Coronary artery (tissue), 2 donors: ENCODE data around the gene CLIC3.
"Not testable (repeated sequence)": the region's sequence is repeated elsewhere in the genome, so short reads cannot be mapped to it uniquely, and the experiment has no call there.

Experiments
- DNase-seq: peaks from one replicate; pipeline ENCODE4 v3.0.0-alpha.2; 2017; ENCODE audit warnings: low spot score
- H3K27ac ChIP-seq, 2 donors: fragments of 200-600 bp; sonication (generic); one replicate each; pipeline ENCODE4 v1.5.1; 2016 to 2019
- H3K4me3 ChIP-seq: fragments of 200-600 bp; sonication (generic); 2 replicates; pipeline ENCODE4 v1.5.1; 2016; ENCODE audit warnings: mild to moderate bottlenecking, moderate library complexity
- CTCF ChIP-seq: fragments of 200-600 bp; sonication (generic); IDR thresholded peaks from one replicate; pipeline ENCODE4 v1.5.1; 2019; ENCODE audit warnings: antibody characterized with exemption

Gene CLIC3

GRCh38 chr9:137007108-137007815 lies 10.9 kb upstream of the CLIC3 start:
- no peak for DNase-seq
- H3K4me3 ChIP-seq = no peak overlapping the region
- H3K27ac ChIP-seq = no peak overlapping the region
- TF ChIP-seq CTCF = no peak

- TF ChIP-seq CTCF = no peak
- Histone ChIP-seq H3K27ac (no peak overlapping the region), H3K4me3 (no peak overlapping the region)
- no peak for DNase-seq
Measured at GRCh38 chr9:137006116-137007003, 10.0 kb upstream of the CLIC3 start.

GRCh38 chr9:137004285-137004684 lies 7.9 kb upstream of the CLIC3 start:
- not testable (repeated sequence) for DNase-seq, H3K27ac ChIP-seq, H3K4me3 ChIP-seq

- H3K27ac ChIP-seq = no peak overlapping the region
- no peak for TF ChIP-seq CTCF
- DNase-seq = no peak
- H3K4me3 ChIP-seq = no peak overlapping the region
Measured at GRCh38 chr9:137002646-137003041, 6.3 kb upstream of the CLIC3 start.

- H3K27ac ChIP-seq = no peak overlapping the region
- no peak for TF ChIP-seq CTCF
- H3K4me3 ChIP-seq = no peak overlapping the region
- no peak for DNase-seq
Measured at GRCh38 chr9:137001857-137002645, 5.7 kb upstream of the CLIC3 start.

- H3K27ac ChIP-seq = no peak overlapping the region
- no peak for TF ChIP-seq CTCF
Measured at GRCh38 chr9:137000177-137000930, 4.0 kb upstream of the CLIC3 start.

More at GRCh38 chr9:137000177-137000930, 4.0 kb upstream of the CLIC3 start:
- no peak for DNase-seq
- H3K4me3 ChIP-seq = no peak overlapping the region
